Retina (tissue), 1 donor: Measurements from ENCODE around the gene PRR18.
"Not testable (repeated sequence)": the region's sequence is repeated elsewhere in the genome, so short reads cannot be mapped to it uniquely, and the experiment has no call there.

Experiments used
- DNase-seq: peaks from one replicate; pipeline ENCODE4 v3.0.0-alpha.2; 2016

Gene PRR18, protein sequence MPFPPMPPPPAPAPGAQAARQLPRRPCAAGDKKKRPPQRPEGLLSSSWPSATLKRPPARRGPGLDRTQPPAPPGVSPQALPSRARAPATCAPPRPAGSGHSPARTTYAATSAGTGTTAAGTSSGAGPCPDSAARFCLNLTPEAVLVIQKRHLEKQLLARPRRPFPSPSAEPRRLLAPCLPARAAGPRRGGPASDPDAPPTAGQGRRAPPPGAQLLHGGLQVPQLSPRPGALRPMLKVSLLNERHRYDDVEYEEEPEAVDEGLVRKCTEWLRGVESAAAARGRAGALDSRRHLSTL

GRCh38 chr6:166308033-166308768, at the start of gene PRR18:
PRR18 (minus strand) TSS chr6:166308392; CDS start chr6:166308142, 250 bp downstream.
- DNase-seq = peak; percentile 75

- DNase-seq = no peak
Measured at GRCh38 chr6:166355552-166355951, 47.4 kb upstream of the PRR18 start.

- DNase-seq = no peak
Measured at GRCh38 chr6:166354965-166355364, 46.8 kb upstream of the PRR18 start.

- no peak for DNase-seq
Measured at GRCh38 chr6:166354143-166354542, 46.0 kb upstream of the PRR18 start.

DNA sequence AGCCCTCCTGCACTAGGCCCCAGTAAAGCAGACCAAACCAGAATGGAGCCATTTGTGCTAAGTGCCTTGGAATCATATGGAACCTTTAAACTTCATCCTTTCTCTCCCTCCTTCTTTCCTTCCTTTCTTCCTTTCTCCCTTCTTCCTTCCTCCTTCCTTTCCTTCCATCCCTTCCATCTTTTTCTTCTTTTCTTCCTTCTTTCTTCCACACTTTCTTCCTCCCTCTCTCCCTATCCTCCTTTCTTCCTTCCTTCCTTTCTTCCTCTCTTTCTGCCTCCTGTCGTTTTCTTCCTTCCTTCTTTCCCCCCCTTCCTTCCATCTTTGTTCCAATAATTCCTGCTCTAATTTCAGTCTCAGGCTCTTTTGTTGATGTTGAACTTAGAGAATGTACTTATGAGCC, 45.3 kb upstream of the PRR18 start:
- no peak for DNase-seq

GRCh38 chr6:166352923-166353322, 44.7 kb upstream of the PRR18 start:
- no peak for DNase-seq

DNA sequence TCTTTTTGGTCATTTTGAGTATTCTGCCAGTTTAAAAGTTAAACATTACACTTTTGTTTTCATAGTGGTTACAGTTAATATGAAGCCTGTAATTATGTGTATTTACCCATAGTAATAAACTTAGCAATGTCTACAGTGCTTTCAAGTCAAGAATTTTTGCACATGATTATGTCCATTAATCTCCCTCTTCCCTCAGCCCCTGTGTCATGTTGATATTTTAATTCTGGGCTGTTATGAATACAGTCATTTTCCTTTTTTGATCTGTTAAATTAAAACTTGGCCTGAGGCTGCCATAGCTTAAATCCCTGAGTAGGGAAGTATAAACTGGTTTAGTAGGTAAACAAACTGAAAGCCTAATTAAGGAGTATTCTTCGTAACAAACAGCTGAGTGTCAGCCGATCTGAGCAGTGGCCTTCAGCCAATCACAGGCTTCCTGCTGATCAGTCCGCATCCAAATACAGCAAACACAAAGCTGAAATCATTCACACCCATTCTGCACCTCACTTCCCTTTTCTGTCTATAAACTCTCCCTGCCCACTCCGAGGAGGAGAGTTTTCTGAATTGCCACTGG, 43.6 kb upstream of the PRR18 start:
- DNase-seq = no peak

DNA sequence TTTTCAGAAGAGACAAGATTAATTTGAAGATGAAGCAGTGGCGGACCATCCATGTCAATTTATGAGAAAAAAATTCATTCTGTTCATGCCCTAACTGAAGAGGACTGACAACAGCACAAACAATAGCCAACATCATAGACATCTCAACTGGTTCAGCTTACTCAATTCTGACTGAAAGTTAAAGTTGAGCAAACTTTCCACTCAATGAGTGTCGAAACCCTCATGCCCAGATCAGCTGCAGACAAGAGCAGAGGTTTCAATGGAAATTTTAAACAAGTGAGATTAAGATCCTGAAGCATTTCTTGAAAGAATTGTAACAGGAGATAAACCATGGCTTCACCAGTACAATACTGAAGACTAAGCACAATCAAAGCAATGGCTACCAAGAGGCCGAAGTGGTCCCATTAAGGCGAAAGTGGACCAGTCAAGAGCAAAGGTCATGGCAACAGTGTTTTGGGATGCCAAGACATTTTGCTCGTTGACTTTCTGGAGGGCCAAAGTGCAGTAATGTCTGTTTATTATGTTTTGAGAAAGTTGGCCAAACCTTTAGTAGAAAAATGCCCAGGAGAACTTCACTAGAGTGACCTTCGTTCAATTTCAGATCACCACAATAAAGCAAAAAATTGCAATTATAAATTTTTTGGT, 40.2 kb upstream of the PRR18 start:
- DNase-seq = no peak

DNA sequence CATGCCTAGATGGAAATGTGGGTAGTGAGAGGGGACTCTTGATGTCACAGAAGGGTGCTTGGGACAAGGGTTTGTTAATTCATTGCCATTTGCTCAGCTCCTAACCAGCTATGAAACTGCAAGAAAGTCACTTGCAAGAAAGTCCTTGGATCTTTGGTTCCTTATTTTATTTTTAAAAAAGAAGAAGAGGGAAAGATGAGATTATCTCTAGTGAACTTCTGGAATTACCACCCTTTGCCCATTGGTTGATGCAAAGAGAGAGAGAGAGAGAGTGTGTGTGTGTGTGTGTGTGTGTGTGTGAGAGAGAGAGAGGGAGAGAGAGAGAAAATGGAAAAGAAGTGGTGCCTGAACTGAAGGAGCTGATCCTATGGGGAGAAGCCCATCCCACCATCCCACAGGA, 38.8 kb upstream of the PRR18 start:
- DNase-seq = no peak

DNA sequence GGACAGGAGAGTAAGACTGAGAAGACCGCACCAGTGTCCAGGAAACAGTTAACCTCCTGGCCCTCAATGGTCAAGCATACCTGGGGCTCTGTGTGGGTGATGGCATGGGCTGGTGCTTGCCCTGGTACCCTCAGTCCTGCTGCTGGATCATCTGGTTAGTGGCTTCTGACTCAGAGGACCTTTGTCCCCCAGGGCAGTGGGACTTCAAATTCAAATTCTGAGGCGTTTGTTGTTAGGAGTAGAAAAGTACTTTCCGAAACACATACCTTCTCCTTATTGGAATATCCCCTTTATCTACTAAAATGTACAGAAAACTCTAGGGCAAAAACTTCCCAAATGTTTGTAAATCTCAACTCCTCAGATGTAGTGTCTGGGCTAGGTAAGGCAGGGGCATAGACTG, 38.3 kb upstream of the PRR18 start:
- DNase-seq = no peak

DNA sequence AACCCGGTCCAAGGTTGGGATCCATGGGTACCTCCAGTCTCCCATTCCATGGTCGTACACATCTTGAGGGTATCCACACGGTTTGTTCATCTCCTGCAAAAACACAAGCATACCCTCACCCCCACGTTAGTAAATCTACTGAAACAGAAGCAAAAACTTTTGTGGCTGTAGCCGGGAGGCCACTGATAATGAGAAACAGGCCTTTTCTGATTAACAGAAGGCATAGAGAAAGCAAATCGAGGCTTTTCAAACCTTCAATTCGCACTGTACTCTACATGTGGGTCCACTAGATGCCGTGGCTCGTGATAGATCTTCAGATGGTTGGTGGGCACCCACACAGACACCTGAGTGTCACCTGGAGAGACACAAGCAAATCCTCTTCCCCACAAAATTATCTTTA, 37.5 kb upstream of the PRR18 start:
- not testable (repeated sequence) for DNase-seq

- DNase-seq = not testable (repeated sequence)
Measured at GRCh38 chr6:166344921-166345320, 36.7 kb upstream of the PRR18 start.

GRCh38 chr6:166344240-166344639, 36.0 kb upstream of the PRR18 start:
- DNase-seq = no peak

GRCh38 chr6:166343150-166343487, 34.9 kb upstream of the PRR18 start:
- DNase-seq = no peak

DNA sequence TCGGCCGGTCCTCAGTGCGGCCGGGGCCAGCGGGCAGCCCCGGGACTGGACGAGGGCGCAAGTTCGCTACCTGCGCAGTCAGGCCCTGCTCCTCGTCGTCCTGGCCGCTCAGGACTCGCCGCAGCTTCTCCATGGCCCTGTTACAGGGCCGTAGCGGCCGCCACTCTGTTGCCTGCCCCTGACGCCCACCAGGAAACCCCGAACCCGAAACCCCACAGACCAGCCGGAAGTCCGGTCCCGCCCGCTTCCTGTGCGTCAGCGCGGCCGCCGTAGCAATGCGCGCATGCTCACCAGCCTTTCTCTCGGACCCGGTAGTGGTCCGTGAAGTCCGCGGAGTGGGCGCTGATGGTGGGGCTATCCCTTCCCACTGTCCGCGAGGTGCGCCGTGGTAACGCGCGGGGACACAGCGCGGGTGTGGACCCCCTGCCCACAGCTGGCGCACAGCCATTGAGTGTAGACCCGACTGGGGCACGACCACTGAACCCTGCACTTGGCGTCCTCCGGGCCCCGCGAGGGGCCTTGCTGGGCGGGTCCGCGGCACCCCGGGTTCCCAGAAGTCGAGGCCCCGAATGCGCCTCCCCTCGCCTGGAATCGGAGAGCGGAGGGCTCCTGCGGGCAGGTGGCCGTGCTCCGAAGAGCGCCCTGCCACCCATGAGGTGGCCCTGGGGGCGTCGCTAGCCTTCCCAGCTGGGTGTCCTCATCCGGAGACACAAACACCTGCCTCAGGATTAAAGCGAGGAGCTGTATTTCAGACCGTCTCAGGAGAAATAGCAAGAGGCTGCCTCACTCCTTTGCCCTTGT, 34.4 kb upstream of the PRR18 start, which contains the start of gene SFT2D1:
Gene SFT2D1 (minus strand): TSS at position 197 of the 801 bp plus-strand sequence. CDS start 64 bp downstream, at position 133.
- peak; percentile 94 for DNase-seq

DNA sequence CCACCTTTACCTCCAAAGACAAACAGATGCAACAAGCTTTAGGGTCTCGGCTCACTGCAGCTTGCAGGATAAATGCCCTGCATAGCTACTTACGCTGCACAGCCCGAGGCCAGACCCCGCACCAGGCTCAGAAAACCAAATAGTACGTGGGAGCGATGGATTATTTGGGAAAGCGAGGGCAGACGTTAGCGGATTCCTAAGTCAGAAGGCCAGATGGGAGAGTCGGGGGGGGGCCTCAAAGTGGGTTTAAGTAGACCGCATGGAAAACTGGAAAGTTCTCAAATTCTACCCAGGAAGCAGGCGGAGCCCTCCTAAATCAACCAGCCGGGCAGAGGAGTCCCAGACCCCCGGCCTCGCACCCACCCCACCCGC, 33.8 kb upstream of the PRR18 start:
- DNase-seq = no peak

GRCh38 chr6:166341464-166341863, 33.3 kb upstream of the PRR18 start:
- no peak for DNase-seq

- no peak for DNase-seq
Measured at GRCh38 chr6:166338854-166339253, 30.7 kb upstream of the PRR18 start.

DNA sequence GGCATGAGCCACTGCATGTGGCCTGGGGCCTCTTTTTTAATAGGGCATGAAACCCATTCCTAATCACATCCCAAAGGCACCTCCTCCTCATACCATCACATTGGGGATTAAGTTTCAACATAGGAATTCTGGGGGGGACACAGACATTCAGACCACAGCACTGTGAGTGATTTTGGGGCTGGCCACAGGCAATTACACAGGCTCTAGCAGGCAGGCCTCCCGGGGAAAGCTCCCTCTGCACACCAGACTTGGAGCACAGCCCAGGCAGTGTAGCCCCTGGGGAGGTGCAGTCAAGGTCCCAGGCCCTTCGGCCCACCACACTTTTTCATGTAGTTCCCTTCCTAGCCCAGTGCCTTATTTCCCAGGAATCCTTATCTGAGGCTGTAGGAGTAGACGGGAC, 28.7 kb upstream of the PRR18 start:
- no peak for DNase-seq

GRCh38 chr6:166335378-166336302, 27.4 kb upstream of the PRR18 start:
- no peak for DNase-seq

DNA sequence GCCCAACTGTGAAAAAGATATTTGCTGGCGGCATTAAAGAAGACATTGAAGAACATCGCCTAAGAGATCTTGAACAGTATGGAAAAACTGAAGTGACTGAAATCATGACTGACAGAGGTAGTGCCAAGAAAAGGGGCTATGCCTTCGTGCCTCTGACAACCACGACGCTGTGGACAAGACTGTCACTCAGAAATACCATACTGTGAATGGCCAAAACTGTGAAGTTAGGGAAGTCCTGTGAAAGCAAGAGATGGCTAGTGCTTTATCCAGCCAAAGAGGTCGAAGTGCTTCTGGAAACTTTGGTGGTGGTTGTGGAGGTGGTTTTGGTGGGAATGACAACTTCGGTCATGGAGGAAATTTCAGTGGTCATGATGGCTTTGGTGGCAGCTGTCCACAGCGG, 26.7 kb upstream of the PRR18 start:
- DNase-seq = no peak
